Transverse colon (tissue), 3 donors: ENCODE measurements around the gene ONECUT3.

Experiments
- POLR2A ChIP-seq: fragments of 450-650 bp; IDR thresholded peaks from one replicate; pipeline ENCODE4 v1.6.1; 2016; ENCODE audit warnings: antibody characterized with exemption, mild to moderate bottlenecking, moderate library complexity
- TF ChIP-seq, protein P1 (sequence below), 5 experiments: fragments of 200-600 bp in 3 of 5; fragments of 450-650 bp in 2 of 5; sonication (generic) in 3 of 5; IDR thresholded peaks; 1 replicate in 2 of 5; 2 replicates in 3 of 5; pipeline ENCODE4 v1.5.1; 2016 to 2017; ENCODE audit warnings: antibody characterized with exemption in 5 of 5, inconsistent platforms in 3 of 5, mild to moderate bottlenecking in 2 of 5, moderate library complexity in 1 of 5

GRCh38 chr19:1823539-1824251, 70.4 kb downstream of the ONECUT3 start:
- TF ChIP-seq, protein P1, sequence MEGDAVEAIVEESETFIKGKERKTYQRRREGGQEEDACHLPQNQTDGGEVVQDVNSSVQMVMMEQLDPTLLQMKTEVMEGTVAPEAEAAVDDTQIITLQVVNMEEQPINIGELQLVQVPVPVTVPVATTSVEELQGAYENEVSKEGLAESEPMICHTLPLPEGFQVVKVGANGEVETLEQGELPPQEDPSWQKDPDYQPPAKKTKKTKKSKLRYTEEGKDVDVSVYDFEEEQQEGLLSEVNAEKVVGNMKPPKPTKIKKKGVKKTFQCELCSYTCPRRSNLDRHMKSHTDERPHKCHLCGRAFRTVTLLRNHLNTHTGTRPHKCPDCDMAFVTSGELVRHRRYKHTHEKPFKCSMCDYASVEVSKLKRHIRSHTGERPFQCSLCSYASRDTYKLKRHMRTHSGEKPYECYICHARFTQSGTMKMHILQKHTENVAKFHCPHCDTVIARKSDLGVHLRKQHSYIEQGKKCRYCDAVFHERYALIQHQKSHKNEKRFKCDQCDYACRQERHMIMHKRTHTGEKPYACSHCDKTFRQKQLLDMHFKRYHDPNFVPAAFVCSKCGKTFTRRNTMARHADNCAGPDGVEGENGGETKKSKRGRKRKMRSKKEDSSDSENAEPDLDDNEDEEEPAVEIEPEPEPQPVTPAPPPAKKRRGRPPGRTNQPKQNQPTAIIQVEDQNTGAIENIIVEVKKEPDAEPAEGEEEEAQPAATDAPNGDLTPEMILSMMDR (IDR thresholded peaks at IDR 0.05) = no peak
- TF ChIP-seq POLR2A = no peak
